GM18508 (cell line): ENCODE data around the gene PYROXD2.
"Not testable (repeated sequence)": the region's sequence is repeated elsewhere in the genome, so short reads cannot be mapped to it uniquely, and the experiment has no call there.

Source experiments
- ATAC-seq: cut with Tn5 transposase; IDR thresholded peaks from one replicate; pipeline ENCODE4 v1.9.1; 2021; ENCODE audit warnings: moderate number of reproducible peaks; ENCODE audit not compliant: insufficient read depth, unreplicated experiment

PYROXD2 gene

GRCh38 chr10:98396096-98397063 lies 18.6 kb downstream of the PYROXD2 start:
- no peak for ATAC-seq

- no peak for ATAC-seq
These were observed 20.0 kb downstream of the PYROXD2 start for GRCh38 chr10:98394851-98395440.

GRCh38 chr10:98391578-98391991 lies 23.4 kb downstream of the PYROXD2 start:
- ATAC-seq = no peak

- ATAC-seq = no peak
These were observed 23.9 kb downstream of the PYROXD2 start for GRCh38 chr10:98391065-98391464.

- no peak for ATAC-seq
These were observed 24.6 kb downstream of the PYROXD2 start for GRCh38 chr10:98390406-98390805.

- no peak for ATAC-seq
These were observed 25.6 kb downstream of the PYROXD2 start for GRCh38 chr10:98389398-98389797.

- no peak for ATAC-seq
These were observed 26.8 kb downstream of the PYROXD2 start for GRCh38 chr10:98388101-98388655.

- no peak for ATAC-seq
These were observed 30.4 kb downstream of the PYROXD2 start for GRCh38 chr10:98384531-98385133.

- ATAC-seq = no peak
These were observed 31.1 kb downstream of the PYROXD2 start for GRCh38 chr10:98383869-98384268.

GRCh38 chr10:98383134-98383667 lies 31.8 kb downstream of the PYROXD2 start:
- ATAC-seq = not testable (repeated sequence)

- no peak for ATAC-seq
These were observed 32.3 kb downstream of the PYROXD2 start for GRCh38 chr10:98382691-98383101.

- ATAC-seq = no peak
These were observed 34.3 kb downstream of the PYROXD2 start for GRCh38 chr10:98380493-98381339.

GRCh38 chr10:98378722-98379121 lies 36.3 kb downstream of the PYROXD2 start:
- ATAC-seq = no peak

- ATAC-seq = no peak
These were observed 37.4 kb downstream of the PYROXD2 start for GRCh38 chr10:98377536-98377935.

- ATAC-seq = no peak
These were observed 38.0 kb downstream of the PYROXD2 start for GRCh38 chr10:98377001-98377400.

GRCh38 chr10:98376485-98376884 lies 38.5 kb downstream of the PYROXD2 start:
- ATAC-seq = no peak

- ATAC-seq = no peak
These were observed 40.6 kb downstream of the PYROXD2 start for GRCh38 chr10:98374217-98374985.

GRCh38 chr10:98373260-98374040 lies 41.5 kb downstream of the PYROXD2 start:
- no peak for ATAC-seq
